GM21619 (cell line): Measurements from ENCODE around the gene TMEM167A.
A peak's percentile ranks its signal among the peaks of the same experiment; 100 is the strongest.
"Not testable (repeated sequence)": the region's sequence is repeated elsewhere in the genome, so short reads cannot be mapped to it uniquely, and the experiment has no call there.

Experiments
- ATAC-seq: cut with Tn5 transposase; IDR thresholded peaks from one replicate; pipeline ENCODE4 v1.9.1; 2021; ENCODE audit not compliant: unreplicated experiment

Gene TMEM167A

GRCh38 chr5:83092619-83093018 lies 15.4 kb upstream of the TMEM167A start:
- ATAC-seq = no peak

- ATAC-seq = no peak
Measured at GRCh38 chr5:83090169-83090568, 13.0 kb upstream of the TMEM167A start.

- ATAC-seq = no peak
Measured at GRCh38 chr5:83085106-83085505, 7.9 kb upstream of the TMEM167A start.

GRCh38 chr5:83084336-83084735 lies 7.1 kb upstream of the TMEM167A start:
- ATAC-seq = no peak

GRCh38 chr5:83082750-83083149 lies 5.6 kb upstream of the TMEM167A start:
- ATAC-seq = no peak

- ATAC-seq = peak; percentile 2
Measured at GRCh38 chr5:83077662-83078261, 568 bp upstream of the TMEM167A start.

- no peak for ATAC-seq
Measured at GRCh38 chr5:83072966-83073365, 4.2 kb downstream of the TMEM167A start.

- ATAC-seq = no peak
Measured at GRCh38 chr5:83071286-83072051, 5.7 kb downstream of the TMEM167A start.

GRCh38 chr5:83069096-83069799 lies 7.9 kb downstream of the TMEM167A start:
- no peak for ATAC-seq

GRCh38 chr5:83067377-83067776 lies 9.8 kb downstream of the TMEM167A start:
- not testable (repeated sequence) for ATAC-seq

GRCh38 chr5:83066548-83067110 lies 10.6 kb downstream of the TMEM167A start:
- ATAC-seq = no peak

GRCh38 chr5:83059341-83059740 lies 17.9 kb downstream of the TMEM167A start:
- ATAC-seq = no peak

- no peak for ATAC-seq
Measured at GRCh38 chr5:83058726-83059125, 18.5 kb downstream of the TMEM167A start.

- no peak for ATAC-seq
Measured at GRCh38 chr5:83055166-83055565, 22.0 kb downstream of the TMEM167A start.

GRCh38 chr5:83050723-83051340 lies 26.4 kb downstream of the TMEM167A start:
- no peak for ATAC-seq

GRCh38 chr5:83049370-83049885 lies 27.8 kb downstream of the TMEM167A start:
- no peak for ATAC-seq

GRCh38 chr5:83048811-83049210 lies 28.4 kb downstream of the TMEM167A start:
- no peak for ATAC-seq

GRCh38 chr5:83048277-83048676 lies 28.9 kb downstream of the TMEM167A start:
- no peak for ATAC-seq

GRCh38 chr5:83044926-83045325 lies 32.3 kb downstream of the TMEM167A start:
- no peak for ATAC-seq

- ATAC-seq = no peak
Measured at GRCh38 chr5:83042507-83042906, 34.7 kb downstream of the TMEM167A start.

GRCh38 chr5:83038924-83039323 lies 38.3 kb downstream of the TMEM167A start:
- no peak for ATAC-seq
